HL-60 (cell line): Measurements from ENCODE around the gene ROR1.

Source experiments
- DNase-seq, 2 experiments: peaks; one replicate each; pipeline ENCODE4 v3.0.0-alpha.2; 2010 to 2020; ENCODE audit warnings: low read depth in 1 of 2, low spot score in 1 of 2
- H3K27ac ChIP-seq: fragments of 250-450 bp; sonication (Bioruptor Pico); replicated peaks from 2 replicates; pipeline ENCODE4 v1.5.1; 2020; ENCODE audit warnings: mild to moderate bottlenecking, moderate library complexity
- H3K27me3 ChIP-seq: fragments of 250-450 bp; sonication (Bioruptor Pico); 2 replicates; pipeline ENCODE4 v1.5.1; 2021; ENCODE audit warnings: mild to moderate bottlenecking, moderate library complexity; ENCODE audit not compliant: insufficient read depth, poor library complexity, severe bottlenecking
- H3K4me3 ChIP-seq: replicated peaks from 2 replicates; pipeline ENCODE4 v1.5.1; 2011; ENCODE audit warnings: mild to moderate bottlenecking, control low read depth, low read length; ENCODE audit not compliant: insufficient read depth
- CTCF ChIP-seq: IDR thresholded peaks from one replicate; pipeline ENCODE4 v1.5.1; 2011; ENCODE audit warnings: low read length, control low read depth, inconsistent platforms; ENCODE audit not compliant: insufficient read depth
- GABPA ChIP-seq: IDR thresholded peaks from 2 replicates; pipeline ENCODE4 v1.6.1; 2012; ENCODE audit warnings: low read depth
- POLR2AphosphoS5 ChIP-seq: IDR thresholded peaks from 2 replicates; pipeline ENCODE4 v1.6.1; 2012; ENCODE audit warnings: low read depth
- REST ChIP-seq: IDR thresholded peaks from 2 replicates; pipeline ENCODE4 v1.6.1; 2012; ENCODE audit warnings: low read depth; ENCODE audit not compliant: insufficient replicate concordance
- SPI1 ChIP-seq: IDR thresholded peaks from 2 replicates; pipeline ENCODE4 v1.6.1; 2012; ENCODE audit warnings: low read depth, mild to moderate bottlenecking, borderline replicate concordance

The ROR1 gene

GRCh38 chr1:64209221-64209620 is 435.4 kb downstream of the ROR1 start:
- no peak overlapping the region for H3K4me3 ChIP-seq
- H3K27ac ChIP-seq: no peak overlapping the region
- peaks cover 2% of the 10 kb centered on the region for H3K27me3 ChIP-seq
- TF ChIP-seq POLR2AphosphoS5: no peak
- no peak for TF ChIP-seq GABPA
- no peak for TF ChIP-seq SPI1
- TF ChIP-seq CTCF: no peak
- TF ChIP-seq REST: no peak
- DNase-seq: no peak

- Histone ChIP-seq H3K27me3 (peaks cover 2% of the 10 kb centered on the region), H3K27ac (no peak overlapping the region), H3K4me3 (no peak overlapping the region)
- no peak for DNase-seq
- TF ChIP-seq POLR2AphosphoS5 (no peak), SPI1 (no peak), GABPA (no peak), REST (no peak), CTCF (no peak)
Observed at GRCh38 chr1:64212031-64212430, 438.2 kb downstream of the ROR1 start.

- DNase-seq: no peak
- TF ChIP-seq CTCF (no peak), POLR2AphosphoS5 (no peak), REST (no peak), SPI1 (no peak), GABPA (no peak)
Observed at GRCh38 chr1:64215576-64215975, 441.8 kb downstream of the ROR1 start.

More at GRCh38 chr1:64215576-64215975, 441.8 kb downstream of the ROR1 start:
- Histone ChIP-seq H3K4me3 (no peak overlapping the region), H3K27me3 (peaks cover 4% of the 10 kb centered on the region), H3K27ac (no peak overlapping the region)
